Endothelial cell of umbilical vein (primary cell): Measurements from ENCODE around the gene GEMIN8. TPM values are rescaled to one million over a fixed set of nuclear protein-coding genes. Genes with fewer than 3 reads are reported as not detected.

Experiments used
- BruUV-seq: library from RNA; stranded (reverse); fragments of 400-500 nt; replicated peaks from 2 replicates; lab custom pipeline; 2021; lab: Mats Ljungman, UMichigan
- CTCF ChIA-PET: fragments of 300-600, 350-600 bp; sonication (Branson Sonifier 250); formaldehyde crosslinking; loops from one replicate; lab custom pipeline; 2021; ENCODE audit warnings: antibody characterized with exemption, inconsistent platforms; lab: Charles Lee
- POLR2A ChIA-PET: fragments of 300-600, 350-600 bp; sonication (Branson Sonifier 250); formaldehyde crosslinking; loops from one replicate; lab custom pipeline; 2021; ENCODE audit warnings: antibody characterized with exemption, inconsistent platforms; lab: Charles Lee
- DNase-seq: peaks from one replicate; pipeline ENCODE4 v3.0.0-alpha.2; 2011; ENCODE audit warnings: low read depth, low spot score
- FAIRE-seq: peaks from 2 replicates; lab custom pipeline; 2011; peaks lifted over from hg19 to GRCh38; lab: Jason Lieb, UNC
- H2AFZ ChIP-seq: 2 replicates; pipeline ENCODE4 v1.6.0; 2012; ENCODE audit warnings: low read depth, low read length, control low read depth, inconsistent platforms
- H3K27ac ChIP-seq: 2 replicates; pipeline ENCODE4 v1.5.1; 2011; ENCODE audit warnings: low read depth, mild to moderate bottlenecking, control low read depth, low read length, moderate library complexity; ENCODE audit not compliant: insufficient read depth
- H3K27me3 ChIP-seq, 2 experiments: 2 replicates each; pipeline versions ENCODE4 v1.6.0 to v1.6.1; 2011; ENCODE audit warnings: low read length in 2 of 2, mixed read lengths in 1 of 2; ENCODE audit not compliant: control insufficient read depth in 2 of 2, insufficient read depth in 2 of 2
- H3K36me3 ChIP-seq, 2 experiments: 2 replicates in 1 of 2; 3 replicates in 1 of 2; pipeline ENCODE4 v1.5.1; 2011; ENCODE audit warnings: low read length in 2 of 2, mild to moderate bottlenecking in 1 of 2, moderate library complexity in 1 of 2; ENCODE audit not compliant: control insufficient read depth in 2 of 2, insufficient read depth in 2 of 2; ENCODE audit errors: extremely low read depth in 1 of 2
- H3K4me1 ChIP-seq: 3 replicates; pipeline ENCODE4 v1.5.1; 2011; ENCODE audit warnings: mild to moderate bottlenecking, low read length; ENCODE audit not compliant: control insufficient read depth, insufficient read depth; ENCODE audit errors: extremely low read depth
- H3K4me2 ChIP-seq: 2 replicates; pipeline ENCODE4 v1.6.1; 2011; ENCODE audit warnings: low read length, control low read depth, mixed read lengths; ENCODE audit not compliant: insufficient read depth
- H3K4me3 ChIP-seq, 3 experiments: fragments of 200-600 bp in 1 of 3; sonication (generic), shearing (Covaris generic) in 1 of 3; replicated peaks in 1 of 3; 2 replicates each; pipeline ENCODE4 v1.5.1; 2011 to 2016; ENCODE audit warnings: control low read depth in 3 of 3, low read length in 3 of 3, mild to moderate bottlenecking in 2 of 3, inconsistent platforms in 1 of 3, low read depth in 1 of 3, moderate library complexity in 1 of 3; ENCODE audit not compliant: insufficient read depth in 1 of 3
- H3K79me2 ChIP-seq: 2 replicates; pipeline ENCODE4 v1.6.0; 2012; ENCODE audit warnings: low read length, inconsistent platforms; ENCODE audit not compliant: control insufficient read depth, insufficient read depth
- H3K9ac ChIP-seq: replicated peaks from 2 replicates; pipeline ENCODE3; 2011; ENCODE audit warnings: low read length, control low read depth; ENCODE audit not compliant: insufficient read depth; ENCODE audit errors: extremely low read depth
- H3K9me1 ChIP-seq: replicated peaks from 3 replicates; pipeline ENCODE4 v1.6.0; 2011; ENCODE audit warnings: mild to moderate bottlenecking, low read length; ENCODE audit not compliant: control insufficient read depth, insufficient read depth; ENCODE audit errors: extremely low read depth
- H3K9me3 ChIP-seq: replicated peaks from 2 replicates; pipeline ENCODE4 v1.5.1; 2012; ENCODE audit warnings: low read length, inconsistent platforms; ENCODE audit not compliant: control insufficient read depth, insufficient read depth
- H4K20me1 ChIP-seq: replicated peaks from 2 replicates; pipeline ENCODE3; 2011; ENCODE audit warnings: mild to moderate bottlenecking, low read length; ENCODE audit not compliant: control insufficient read depth, insufficient read depth; ENCODE audit errors: extremely low read depth
- EZH2 ChIP-seq: IDR thresholded peaks from 2 replicates; pipeline ENCODE4 v1.6.1; 2012; ENCODE audit warnings: borderline replicate concordance, low read depth, mild to moderate bottlenecking, moderate library complexity, low read length, inconsistent platforms; ENCODE audit not compliant: severe bottlenecking
- FOS ChIP-seq: IDR thresholded peaks from 2 replicates; pipeline ENCODE4 v1.6.1; 2011; ENCODE audit warnings: mild to moderate bottlenecking, low read length, moderate library complexity, borderline replicate concordance; ENCODE audit not compliant: insufficient read depth
- GATA2 ChIP-seq: IDR thresholded peaks from 2 replicates; pipeline ENCODE4 v1.7.0; 2011; ENCODE audit warnings: low read depth, mild to moderate bottlenecking, moderate library complexity, mixed read lengths, low read length; ENCODE audit not compliant: insufficient read length, insufficient read depth
- JUN ChIP-seq: IDR thresholded peaks from 2 replicates; pipeline ENCODE4 v1.6.1; 2011; ENCODE audit warnings: borderline replicate concordance, low read depth; ENCODE audit not compliant: insufficient read length, insufficient read depth
- MYC ChIP-seq: IDR thresholded peaks from one replicate; pipeline ENCODE4 v1.6.1; 2011; ENCODE audit warnings: mild to moderate bottlenecking, low read depth, low read length
- POLR2A ChIP-seq: IDR thresholded peaks from 2 replicates; pipeline ENCODE4 v1.6.1; 2012; ENCODE audit warnings: low read depth, mild to moderate bottlenecking, control low read depth, low read length
- POLR2AphosphoS5 ChIP-seq: IDR thresholded peaks from 2 replicates; pipeline ENCODE4 v1.6.1; 2012; ENCODE audit warnings: low read depth, mild to moderate bottlenecking, control low read depth, low read length, moderate library complexity; ENCODE audit not compliant: insufficient read depth
- dilution Hi-C: fragments of 300-500 bp; cut with MboI; formaldehyde crosslinking; loops from one replicate; pipeline ENCODE4 v1.15.0; 2019; ENCODE audit warnings: low sequenced_read_pairs; ENCODE audit not compliant: extremely low pct_ligation_motif_present
- intact Hi-C: fragments of 100-400 bp; cut with micrococcal nuclease; formaldehyde crosslinking; loops from one replicate; pipeline ENCODE4 v1.10.0; 2022
- polyA plus RNA-seq, 4 experiments: library from polyadenylated mRNA; depleted of rRNA in 3 of 4; stranded (reverse) in 3 of 4; unstranded in 1 of 4; fragments of >200 nt; gene quantifications; 2 replicates each; pipeline versions ENCODE4 v1.2.1 to v1.2.3, GENCODE V29; 2011 to 2012; ENCODE audit warnings: missing spikeins in 1 of 4
- total RNA-seq: library from RNA; stranded (reverse); gene quantifications from 2 replicates; pipeline ENCODE4 v1.2.3, GENCODE V29; 2021
- TF ChIP-seq, protein P1 (sequence below), 2 donors: IDR thresholded peaks; 1 replicate in 1 of 2; 2 replicates in 1 of 2; pipeline ENCODE4 v1.5.1; 2011; ENCODE audit warnings: low read length in 2 of 2, mild to moderate bottlenecking in 2 of 2, moderate library complexity in 2 of 2, control low read depth in 1 of 2, inconsistent platforms in 1 of 2, low read depth in 1 of 2; ENCODE audit not compliant: insufficient read depth in 1 of 2; ENCODE audit errors: extremely low read depth in 1 of 2
- TF ChIP-seq, protein P2 (sequence below): IDR thresholded peaks from 2 replicates; pipeline ENCODE4 v1.6.1; 2011; ENCODE audit not compliant: insufficient read depth, insufficient read length

Gene GEMIN8
- total and polyA plus RNA-seq, 2 donors (not counting 3 experiments of a cell fraction or from before 2014, with no cell fraction given): 18.5 to 24.5 TPM

DNA sequence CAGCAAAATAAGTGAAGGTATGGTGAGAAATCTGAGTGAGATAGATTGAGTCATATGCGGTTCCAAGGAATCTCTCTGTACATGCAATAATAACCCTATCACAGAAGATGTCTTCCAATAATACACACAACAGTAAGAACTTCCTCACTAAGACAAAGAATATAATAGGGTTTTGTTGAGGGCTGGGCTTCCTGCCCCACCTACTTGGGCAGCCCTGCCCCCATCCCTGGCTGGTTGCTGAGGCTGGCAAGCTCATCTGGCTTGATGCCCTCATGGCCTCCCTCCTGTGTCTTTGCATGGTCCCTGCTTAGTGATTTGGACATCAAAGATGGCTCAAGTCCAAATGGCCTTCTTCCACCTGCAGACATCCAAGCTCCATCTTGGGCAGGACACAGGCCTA is 2.7 kb downstream of the GEMIN8 start:
- Histone ChIP-seq H3K79me2 (peaks cover 5% of the 10 kb centered on the region), H4K20me1 (no peaks in the 10 kb centered on the region), H2AFZ (no peak overlapping the region), H3K4me2 (peak overlapping the region; percentile 93), H3K27ac (peak overlapping the region; percentile 92), H3K9me1 (no peaks in the 10 kb centered on the region), H3K4me3 (no peak overlapping the region), H3K27me3 (no peaks in the 10 kb centered on the region), H3K9ac (no peak overlapping the region), H3K4me1 (peaks cover 24% of the 10 kb centered on the region), H3K9me3 (no peaks in the 10 kb centered on the region), H3K36me3 (no peaks in the 10 kb centered on the region)
- dilution Hi-C loops (no loop called here), intact Hi-C loops (no loop called here)
- TF ChIP-seq, protein P1, sequence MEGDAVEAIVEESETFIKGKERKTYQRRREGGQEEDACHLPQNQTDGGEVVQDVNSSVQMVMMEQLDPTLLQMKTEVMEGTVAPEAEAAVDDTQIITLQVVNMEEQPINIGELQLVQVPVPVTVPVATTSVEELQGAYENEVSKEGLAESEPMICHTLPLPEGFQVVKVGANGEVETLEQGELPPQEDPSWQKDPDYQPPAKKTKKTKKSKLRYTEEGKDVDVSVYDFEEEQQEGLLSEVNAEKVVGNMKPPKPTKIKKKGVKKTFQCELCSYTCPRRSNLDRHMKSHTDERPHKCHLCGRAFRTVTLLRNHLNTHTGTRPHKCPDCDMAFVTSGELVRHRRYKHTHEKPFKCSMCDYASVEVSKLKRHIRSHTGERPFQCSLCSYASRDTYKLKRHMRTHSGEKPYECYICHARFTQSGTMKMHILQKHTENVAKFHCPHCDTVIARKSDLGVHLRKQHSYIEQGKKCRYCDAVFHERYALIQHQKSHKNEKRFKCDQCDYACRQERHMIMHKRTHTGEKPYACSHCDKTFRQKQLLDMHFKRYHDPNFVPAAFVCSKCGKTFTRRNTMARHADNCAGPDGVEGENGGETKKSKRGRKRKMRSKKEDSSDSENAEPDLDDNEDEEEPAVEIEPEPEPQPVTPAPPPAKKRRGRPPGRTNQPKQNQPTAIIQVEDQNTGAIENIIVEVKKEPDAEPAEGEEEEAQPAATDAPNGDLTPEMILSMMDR (IDR thresholded peaks at IDR 0.05; ENCODE audit: extremely low read depth in 1 of 2, insufficient read depth in 1 of 2, low read depth in 1 of 2, low read length in 2 of 2): no peak
- no peak for TF ChIP-seq FOS
- no peak for TF ChIP-seq MYC
- TF ChIP-seq, protein P2, sequence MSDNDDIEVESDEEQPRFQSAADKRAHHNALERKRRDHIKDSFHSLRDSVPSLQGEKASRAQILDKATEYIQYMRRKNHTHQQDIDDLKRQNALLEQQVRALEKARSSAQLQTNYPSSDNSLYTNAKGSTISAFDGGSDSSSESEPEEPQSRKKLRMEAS: no peak
- TF ChIP-seq POLR2A: no peak
- no peak for TF ChIP-seq GATA2
- no peak for TF ChIP-seq EZH2
- no peak for TF ChIP-seq POLR2AphosphoS5
- TF ChIP-seq JUN: no peak
- peak; percentile 9 for DNase-seq
- peak; percentile 54 for FAIRE-seq
- CTCF ChIA-PET: interaction anchor here (0.7 kb wide), 1 partner anchor 1080 kb away, joined by 3 read pairs; no protein-coding TSS in a partner anchor
- no TSS peak for BruUV-seq
- POLR2A ChIA-PET: no interaction called here
